GM18519 (cell line): ENCODE data around the gene POU2F2.

Experiments used
- ATAC-seq: cut with Tn5 transposase; IDR thresholded peaks from one replicate; pipeline ENCODE4 v1.9.1; 2021; ENCODE audit warnings: mild to moderate bottlenecking, moderate library complexity; ENCODE audit not compliant: unreplicated experiment, low FRiP score

POU2F2 gene

GRCh38 chr19:42155796-42156195 is 23.6 kb upstream of the POU2F2 start:
- no peak for ATAC-seq

- ATAC-seq, result no peak
Measured at GRCh38 chr19:42154471-42155323, 22.5 kb upstream of the POU2F2 start.

GRCh38 chr19:42153672-42154433 is 21.6 kb upstream of the POU2F2 start:
- no peak for ATAC-seq

DNA sequence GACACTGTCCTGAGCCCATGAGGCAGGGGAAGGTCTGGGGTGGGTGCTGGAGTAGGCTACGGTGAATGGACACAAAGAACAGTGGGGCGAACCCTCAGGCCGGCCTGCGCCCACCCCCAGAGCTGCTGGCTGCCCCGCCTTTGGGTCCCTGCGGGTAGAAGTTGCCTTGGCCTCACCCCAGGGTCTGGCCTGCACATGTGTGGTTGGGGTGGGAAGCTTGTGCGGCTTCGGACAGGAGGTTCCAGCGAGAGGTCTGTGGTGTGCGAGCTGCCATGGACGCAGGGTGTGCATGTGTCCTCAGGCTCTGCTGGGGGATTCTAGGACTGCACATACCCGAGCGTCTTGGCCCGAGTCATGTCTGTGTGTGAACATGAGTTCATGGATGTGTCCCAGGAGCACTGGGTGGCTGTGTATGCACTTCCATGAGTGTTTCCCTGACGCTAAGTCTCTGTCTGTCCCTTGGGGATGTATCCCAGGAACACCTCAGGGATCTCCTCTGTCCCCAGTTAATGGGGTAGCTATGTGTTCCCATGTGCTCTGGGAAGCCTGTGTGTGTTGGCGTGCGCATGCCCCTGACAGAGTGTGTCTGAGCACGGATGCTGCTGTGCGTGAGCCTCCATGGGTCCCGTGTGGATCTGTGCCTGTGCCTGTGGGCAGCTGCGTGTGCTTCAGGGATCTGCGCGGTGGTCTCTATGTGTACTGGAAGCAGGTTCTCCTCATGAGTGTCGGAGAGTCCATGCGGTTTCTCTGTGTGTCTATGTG is 20.8 kb upstream of the POU2F2 start:
- ATAC-seq, result no peak

DNA sequence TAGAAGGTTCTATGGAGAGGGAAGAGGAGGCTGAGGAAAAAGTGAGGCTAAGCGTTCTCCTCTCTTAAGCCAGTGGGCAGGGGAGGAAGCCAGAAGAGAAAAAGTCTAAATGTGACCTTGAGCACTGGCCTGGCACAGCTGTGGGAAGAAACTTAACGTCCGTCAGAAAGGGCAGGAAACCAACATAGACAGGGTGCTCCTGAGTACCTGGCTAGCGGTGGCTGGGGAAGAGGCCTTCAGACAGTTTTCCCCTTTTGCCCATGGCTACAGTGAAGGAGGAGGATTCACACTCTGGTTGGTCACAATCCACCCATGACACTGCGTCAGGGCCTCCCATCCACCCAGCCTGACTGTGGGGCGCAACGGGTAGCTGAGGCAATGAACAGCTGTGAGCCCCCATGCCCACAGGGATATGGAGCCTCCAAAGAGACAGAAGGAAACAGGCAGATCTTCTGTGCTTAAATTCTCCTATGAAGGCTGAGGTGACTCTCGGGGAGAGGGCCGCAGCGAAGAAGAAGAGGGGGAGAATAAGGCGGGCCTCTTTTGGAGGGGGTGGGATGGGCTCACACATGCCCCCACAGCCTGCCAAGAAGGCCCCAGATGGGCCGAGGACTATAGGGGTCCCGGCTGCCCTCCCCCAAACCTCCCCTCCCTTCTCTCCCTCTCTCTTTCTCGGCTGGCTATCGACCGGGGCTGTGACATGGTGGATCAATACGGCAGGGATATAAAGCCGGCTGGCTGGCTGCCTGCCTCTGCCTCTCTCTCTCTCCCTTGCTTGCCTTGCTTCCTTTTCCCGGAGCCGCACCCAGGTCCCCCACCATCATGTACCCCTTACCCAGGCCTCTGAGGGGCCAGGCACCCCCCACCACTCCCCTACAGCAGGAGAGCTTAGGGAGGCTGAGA is 19.8 kb upstream of the POU2F2 start:
- ATAC-seq, result no peak

DNA sequence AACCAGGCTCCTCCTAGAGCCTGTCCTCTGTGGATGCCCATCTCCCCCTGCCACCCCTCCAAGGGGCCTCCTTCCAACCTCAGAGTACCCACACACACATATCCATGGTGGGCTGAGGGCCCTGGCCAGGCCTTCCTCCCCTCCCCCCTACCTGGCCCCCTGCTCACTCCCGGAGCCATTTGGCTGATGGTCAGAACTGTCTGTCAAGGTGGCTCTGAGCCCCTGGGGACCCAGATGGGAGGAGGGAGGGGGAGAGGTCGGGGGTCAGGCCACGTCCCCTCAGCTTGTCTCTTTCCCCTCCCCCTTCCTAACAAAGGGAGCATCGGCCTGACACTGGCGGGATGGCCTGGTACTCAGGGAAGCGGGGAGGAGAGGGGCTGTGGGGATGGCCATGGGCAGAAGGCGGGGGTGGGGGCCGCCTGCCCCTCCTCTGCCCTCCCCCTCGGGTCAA is 18.7 kb upstream of the POU2F2 start:
- no peak for ATAC-seq

DNA sequence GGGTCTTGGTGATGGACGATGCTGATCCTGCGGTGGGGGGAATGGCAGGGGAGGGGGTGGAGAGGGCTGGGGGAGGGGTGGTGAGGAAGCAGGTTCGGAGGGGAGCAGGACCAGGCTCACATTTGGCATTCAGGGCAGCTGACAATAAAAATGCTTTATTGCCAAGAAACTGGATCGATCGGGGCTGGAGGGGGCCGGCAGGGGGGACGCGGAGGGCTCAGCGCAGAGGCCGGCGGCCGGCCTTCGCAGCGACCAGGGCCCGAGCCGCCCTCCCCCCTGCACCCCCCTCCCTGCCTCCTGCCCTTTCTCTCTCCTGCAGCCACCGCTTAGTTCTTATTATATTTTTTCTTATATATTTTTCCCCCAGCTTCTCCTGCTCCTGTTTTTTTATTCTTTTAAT is 18.1 kb upstream of the POU2F2 start:
- no peak for ATAC-seq

GRCh38 chr19:42149447-42150202 is 17.4 kb upstream of the POU2F2 start:
- no peak for ATAC-seq

GRCh38 chr19:42148266-42148665 is 16.0 kb upstream of the POU2F2 start:
- no peak for ATAC-seq

- ATAC-seq, result no peak
Measured at GRCh38 chr19:42143341-42144234, 11.3 kb upstream of the POU2F2 start.

GRCh38 chr19:42140125-42140754 is 8.0 kb upstream of the POU2F2 start:
- ATAC-seq, result no peak

GRCh38 chr19:42134535-42135070 is 2.4 kb upstream of the POU2F2 start:
- no peak for ATAC-seq

GRCh38 chr19:42132851-42133528 is 744 bp upstream of the POU2F2 start:
- peak; percentile 33 for ATAC-seq

DNA sequence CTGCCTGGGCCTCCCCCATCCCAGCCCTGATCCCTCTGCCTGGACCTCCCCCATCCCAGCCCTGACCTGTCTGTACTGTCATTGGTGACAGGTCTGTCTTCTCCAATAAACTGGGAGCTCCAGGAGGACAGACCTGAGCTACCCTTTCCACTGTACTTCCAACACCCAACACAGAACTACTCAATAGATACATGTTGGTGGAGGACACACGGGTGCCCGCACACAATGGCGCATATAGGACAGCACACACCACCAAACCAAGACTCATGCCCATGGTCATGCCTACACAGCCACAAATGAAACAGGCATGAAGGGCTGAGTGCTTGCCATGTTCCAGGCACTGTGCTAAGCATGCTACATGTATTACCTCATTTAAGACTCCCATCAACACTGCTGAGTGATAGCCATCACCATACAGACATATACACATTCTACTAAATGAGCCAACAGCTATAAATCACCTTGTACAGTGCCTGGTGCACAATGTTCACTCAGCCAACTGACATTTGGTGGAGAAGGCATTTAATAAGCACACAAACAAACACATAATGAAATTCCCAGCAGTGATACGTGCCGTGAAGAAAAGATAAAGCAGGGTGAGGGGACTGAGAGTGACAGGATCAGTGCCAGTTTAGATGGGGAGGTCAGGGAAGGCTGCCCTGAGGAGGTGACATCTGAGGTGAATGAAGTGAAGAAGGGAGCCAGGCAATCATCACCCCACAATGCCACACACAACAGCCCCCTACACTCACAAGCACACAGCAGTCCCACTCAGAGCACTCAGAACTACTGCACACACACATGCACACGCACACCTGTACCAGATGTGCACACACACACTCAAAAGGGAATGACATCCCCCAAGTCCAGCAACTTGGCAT is 857 bp downstream of the POU2F2 start:
- ATAC-seq, result no peak

GRCh38 chr19:42130254-42130573 is 2.0 kb downstream of the POU2F2 start:
- no peak for ATAC-seq
